K562 (cell line): ENCODE data around the gene CDK9. TPM values are rescaled to one million over a fixed set of nuclear protein-coding genes. Genes with fewer than 3 reads are reported as not detected.

Experiments used
- ZEB2 ChIP-seq: fragments of 450-650 bp; IDR thresholded peaks from 2 replicates; pipeline ENCODE4 v1.6.1; 2016
- polyA plus RNA-seq, 8 experiments: library from polyadenylated mRNA; depleted of rRNA in 4 of 8; stranded (reverse) in 5 of 8; unstranded in 3 of 8; fragments of >200 nt; fragmentation: Nextera tagmentation in 2 of 8; fragmentation: Illumina TruSeq in 1 of 8; extraction: Ambion mirVana in 2 of 8; extraction: Trizol in 1 of 8; gene quantifications; 2 replicates each; pipeline versions ENCODE4 v1.2.1 to v1.2.3, GENCODE V29; 2011 to 2014; ENCODE audit warnings: inconsistent platforms in 1 of 8, missing spikeins in 1 of 8
- total RNA-seq, 7 experiments: library from RNA; depleted of rRNA in 6 of 7; stranded (reverse); fragments of >200 nt in 6 of 7; fragmentation: Illumina TruSeq in 2 of 7; extraction: Trizol in 2 of 7; gene quantifications; 2 replicates each; pipeline versions ENCODE4 v1.2.1 to v1.2.3, GENCODE V29; 2011 to 2021; ENCODE audit warnings: low replicate concordance in 1 of 7
- TF ChIP-seq, protein P1 (sequence below): sonication (generic); formaldehyde crosslinking; IDR thresholded peaks from 2 replicates; pipeline ENCODE4 v1.8.1; 2023; ENCODE audit warnings: mild to moderate bottlenecking, missing genetic modification reagents
- TF ChIP-seq, protein P2 (sequence below): sonication (generic); formaldehyde crosslinking; IDR thresholded peaks from 2 replicates; pipeline ENCODE4 v1.8.0; 2022; ENCODE audit warnings: mild to moderate bottlenecking, missing genetic modification reagents

The CDK9 gene
- total and polyA plus RNA-seq, 9 of the 15 experiments (the other 6 are each of a cell fraction or from before 2014, with no cell fraction given), result 4.2 to 78.6 (median 33.0) TPM

DNA sequence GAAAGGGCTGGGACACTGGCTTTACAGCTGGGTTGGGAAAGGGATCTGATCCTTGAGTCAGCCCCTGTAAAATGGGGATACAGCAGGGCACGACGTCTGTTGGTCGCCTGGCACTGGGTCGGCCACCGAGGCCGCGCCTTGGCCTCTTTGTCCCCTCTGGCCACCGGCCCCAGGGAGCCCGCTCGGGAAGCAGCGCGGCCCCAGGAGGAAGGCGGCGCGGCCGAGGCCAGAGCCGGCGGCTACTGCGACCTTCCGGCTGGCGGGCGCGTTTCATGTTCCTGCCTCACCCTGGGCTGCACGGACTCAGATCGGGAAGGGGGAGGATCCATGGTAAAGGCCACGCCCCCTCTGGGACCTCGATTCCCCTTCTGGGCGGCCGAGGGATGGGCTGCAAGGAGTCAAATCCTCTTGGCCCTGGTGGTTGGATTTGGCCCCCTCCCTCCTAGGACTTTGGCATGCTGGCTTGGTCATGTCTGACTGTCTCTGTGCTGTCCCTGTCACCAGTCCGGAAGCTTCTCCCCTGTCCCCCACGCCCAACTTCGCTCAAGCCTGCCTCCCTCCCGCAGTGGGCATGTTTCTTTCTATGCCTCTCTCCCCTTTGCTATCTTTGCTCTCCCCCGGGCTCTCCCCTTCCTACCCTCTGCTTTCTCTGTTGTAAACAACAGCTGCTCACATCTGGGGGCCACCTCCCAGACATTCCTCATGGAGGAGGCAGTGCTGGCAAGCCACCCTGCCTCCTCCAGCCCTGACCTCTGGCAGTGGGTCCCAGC, 42.6 kb downstream of the CDK9 start (continued):
- TF ChIP-seq, protein P1, sequence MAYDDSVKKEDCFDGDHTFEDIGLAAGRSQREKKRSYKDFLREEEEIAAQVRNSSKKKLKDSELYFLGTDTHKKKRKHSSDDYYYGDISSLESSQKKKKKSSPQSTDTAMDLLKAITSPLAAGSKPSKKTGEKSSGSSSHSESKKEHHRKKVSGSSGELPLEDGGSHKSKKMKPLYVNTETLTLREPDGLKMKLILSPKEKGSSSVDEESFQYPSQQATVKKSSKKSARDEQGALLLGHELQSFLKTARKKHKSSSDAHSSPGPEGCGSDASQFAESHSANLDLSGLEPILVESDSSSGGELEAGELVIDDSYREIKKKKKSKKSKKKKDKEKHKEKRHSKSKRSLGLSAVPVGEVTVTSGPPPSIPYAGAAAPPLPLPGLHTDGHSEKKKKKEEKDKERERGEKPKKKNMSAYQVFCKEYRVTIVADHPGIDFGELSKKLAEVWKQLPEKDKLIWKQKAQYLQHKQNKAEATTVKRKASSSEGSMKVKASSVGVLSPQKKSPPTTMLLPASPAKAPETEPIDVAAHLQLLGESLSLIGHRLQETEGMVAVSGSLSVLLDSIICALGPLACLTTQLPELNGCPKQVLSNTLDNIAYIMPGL (CRISPR knock-in tag), result no peak
- TF ChIP-seq, protein P2, sequence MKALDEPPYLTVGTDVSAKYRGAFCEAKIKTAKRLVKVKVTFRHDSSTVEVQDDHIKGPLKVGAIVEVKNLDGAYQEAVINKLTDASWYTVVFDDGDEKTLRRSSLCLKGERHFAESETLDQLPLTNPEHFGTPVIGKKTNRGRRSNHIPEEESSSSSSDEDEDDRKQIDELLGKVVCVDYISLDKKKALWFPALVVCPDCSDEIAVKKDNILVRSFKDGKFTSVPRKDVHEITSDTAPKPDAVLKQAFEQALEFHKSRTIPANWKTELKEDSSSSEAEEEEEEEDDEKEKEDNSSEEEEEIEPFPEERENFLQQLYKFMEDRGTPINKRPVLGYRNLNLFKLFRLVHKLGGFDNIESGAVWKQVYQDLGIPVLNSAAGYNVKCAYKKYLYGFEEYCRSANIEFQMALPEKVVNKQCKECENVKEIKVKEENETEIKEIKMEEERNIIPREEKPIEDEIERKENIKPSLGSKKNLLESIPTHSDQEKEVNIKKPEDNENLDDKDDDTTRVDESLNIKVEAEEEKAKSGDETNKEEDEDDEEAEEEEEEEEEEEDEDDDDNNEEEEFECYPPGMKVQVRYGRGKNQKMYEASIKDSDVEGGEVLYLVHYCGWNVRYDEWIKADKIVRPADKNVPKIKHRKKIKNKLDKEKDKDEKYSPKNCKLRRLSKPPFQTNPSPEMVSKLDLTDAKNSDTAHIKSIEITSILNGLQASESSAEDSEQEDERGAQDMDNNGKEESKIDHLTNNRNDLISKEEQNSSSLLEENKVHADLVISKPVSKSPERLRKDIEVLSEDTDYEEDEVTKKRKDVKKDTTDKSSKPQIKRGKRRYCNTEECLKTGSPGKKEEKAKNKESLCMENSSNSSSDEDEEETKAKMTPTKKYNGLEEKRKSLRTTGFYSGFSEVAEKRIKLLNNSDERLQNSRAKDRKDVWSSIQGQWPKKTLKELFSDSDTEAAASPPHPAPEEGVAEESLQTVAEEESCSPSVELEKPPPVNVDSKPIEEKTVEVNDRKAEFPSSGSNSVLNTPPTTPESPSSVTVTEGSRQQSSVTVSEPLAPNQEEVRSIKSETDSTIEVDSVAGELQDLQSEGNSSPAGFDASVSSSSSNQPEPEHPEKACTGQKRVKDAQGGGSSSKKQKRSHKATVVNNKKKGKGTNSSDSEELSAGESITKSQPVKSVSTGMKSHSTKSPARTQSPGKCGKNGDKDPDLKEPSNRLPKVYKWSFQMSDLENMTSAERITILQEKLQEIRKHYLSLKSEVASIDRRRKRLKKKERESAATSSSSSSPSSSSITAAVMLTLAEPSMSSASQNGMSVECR (CRISPR knock-in tag), result no peak
- TF ChIP-seq ZEB2, result no peak
